PC-9 (cell line): Measurements from ENCODE around the gene SLC39A8. TPM values are rescaled to one million over a fixed set of nuclear protein-coding genes. Genes with fewer than 3 reads are reported as not detected.

Experiments used
- BruUV-seq: library from RNA; stranded (reverse); fragments of 400-500 nt; replicated peaks from 2 replicates; lab custom pipeline; 2021; lab: Mats Ljungman, UMichigan
- CTCF ChIA-PET: fragments of 300-600 bp; sonication (Branson Sonifier 250); formaldehyde crosslinking; loops from one replicate; lab custom pipeline; 2022; ENCODE audit warnings: antibody characterized with exemption; lab: Charles Lee
- POLR2A ChIA-PET: fragments of 300-600 bp; sonication (Branson Sonifier 250); formaldehyde crosslinking; loops from one replicate; lab custom pipeline; 2022; ENCODE audit warnings: antibody characterized with exemption; ENCODE audit not compliant: unreplicated experiment; lab: Charles Lee
- DNase-seq, 2 experiments: peaks; one replicate each; pipeline versions ENCODE4 v3.0.0 to v3.0.0-alpha.2; 2015 to 2022; ENCODE audit warnings: mixed read lengths in 1 of 2
- H2AFZ ChIP-seq: fragments of 200-600 bp; sonication (generic); 2 replicates; pipeline ENCODE4 v1.8.1; 2017; ENCODE audit warnings: antibody characterized with exemption
- H3F3A ChIP-seq: fragments of 200-600 bp; sonication (generic); 2 replicates; pipeline ENCODE4 v1.8.1; 2017; ENCODE audit warnings: antibody characterized with exemption, mild to moderate bottlenecking, low read depth; ENCODE audit not compliant: insufficient read depth
- H3K27ac ChIP-seq: fragments of 200-600 bp; sonication (generic); 2 replicates; pipeline ENCODE4 v1.6.1; 2016; ENCODE audit warnings: mixed run types
- H3K27me3 ChIP-seq: fragments of 200-600 bp; sonication (generic); 2 replicates; pipeline ENCODE4 v1.6.1; 2016; ENCODE audit warnings: low read depth, mixed run types; ENCODE audit not compliant: insufficient read depth
- H3K36me3 ChIP-seq: fragments of 200-600 bp; sonication (generic); 2 replicates; pipeline ENCODE4 v1.6.1; 2016; ENCODE audit warnings: low read depth, mixed run types
- H3K4me1 ChIP-seq: fragments of 200-600 bp; sonication (generic); replicated peaks from 2 replicates; pipeline ENCODE4 v1.6.1; 2016; ENCODE audit warnings: mixed run types; ENCODE audit not compliant: insufficient read depth
- H3K4me2 ChIP-seq: fragments of 200-600 bp; sonication (generic); 2 replicates; pipeline ENCODE4 v1.6.1; 2017; ENCODE audit warnings: mixed run types
- H3K4me3 ChIP-seq: fragments of 200-600 bp; sonication (generic); 2 replicates; pipeline ENCODE4 v1.6.1; 2016; ENCODE audit warnings: mixed run types
- H3K79me2 ChIP-seq: fragments of 200-600 bp; sonication (generic); 2 replicates; pipeline ENCODE4 v1.6.1; 2017; ENCODE audit warnings: low read depth, mixed run types
- H3K9me2 ChIP-seq: fragments of 200-600 bp; sonication (generic); 2 replicates; pipeline ENCODE4 v1.8.1; 2017; ENCODE audit warnings: mild to moderate bottlenecking; ENCODE audit not compliant: insufficient read depth
- H3K9me3 ChIP-seq: fragments of 200-600 bp; sonication (generic); 2 replicates; pipeline ENCODE4 v1.8.1; 2016; ENCODE audit warnings: low read depth; ENCODE audit not compliant: insufficient read depth
- H4K20me1 ChIP-seq: fragments of 200-600 bp; sonication (generic); 2 replicates; pipeline ENCODE4 v1.8.1; 2017; ENCODE audit not compliant: insufficient read depth
- CTCF ChIP-seq: fragments of 200-600 bp; sonication (generic); conservative IDR thresholded peaks from 2 replicates; pipeline ENCODE4 v1.6.1; 2017; ENCODE audit warnings: mixed run types, antibody characterized with exemption, mild to moderate bottlenecking, moderate library complexity
- EZH2 ChIP-seq: fragments of 200-600 bp; sonication (generic); IDR thresholded peaks from 2 replicates; pipeline ENCODE4 v1.8.0; 2017; ENCODE audit warnings: antibody characterized with exemption, low read depth
- intact Hi-C: fragments of 100-400 bp; cut with micrococcal nuclease; formaldehyde crosslinking; loops from one replicate; pipeline ENCODE4 v1.10.0; 2022; ENCODE audit not compliant: unreplicated experiment
- total RNA-seq: library from RNA; stranded (reverse); gene quantifications from 2 replicates; pipeline ENCODE4 v1.2.3, GENCODE V29; 2021

SLC39A8 gene
- total RNA-seq, 1 experiment from 2014 or later = 14.5 TPM

GRCh38 chr4:102338405-102338804 is 6.9 kb downstream of the SLC39A8 start:
- no peaks in the 10 kb centered on the region for H3K36me3 ChIP-seq
- no peaks in the 10 kb centered on the region for H4K20me1 ChIP-seq
- intact Hi-C loops = no loop called here
- H3K9me2 ChIP-seq = no peaks in the 10 kb centered on the region
- ChIA-PET POLR2A (no interaction called here), CTCF (no interaction called here)
- 0 out of 2 replicates have a peak, but pooled peaks cover 5% of the 10 kb centered on the region for H3K79me2 ChIP-seq
- no peak overlapping the region for H3K27ac ChIP-seq
- no TSS peak for BruUV-seq
- no peak overlapping the region for H2AFZ ChIP-seq
- no peak for TF ChIP-seq CTCF
- H3K4me3 ChIP-seq = no peak overlapping the region
- no peak for DNase-seq
- H3K4me1 ChIP-seq = peaks cover 20% of the 10 kb centered on the region
- H3K27me3 ChIP-seq = no peaks in the 10 kb centered on the region
- no peaks in the 10 kb centered on the region for H3F3A ChIP-seq
- no peaks in the 10 kb centered on the region for H3K9me3 ChIP-seq
- no peak overlapping the region for H3K4me2 ChIP-seq

GRCh38 chr4:102335616-102336015 is 9.7 kb downstream of the SLC39A8 start:
- Histone ChIP-seq H3K9me2 (no peaks in the 10 kb centered on the region), H3K79me2 (no peaks in the 10 kb centered on the region), H3K4me2 (no peak overlapping the region), H3K36me3 (no peaks in the 10 kb centered on the region), H3K4me3 (no peak overlapping the region), H2AFZ (no peak overlapping the region), H3K27ac (no peak overlapping the region), H3K27me3 (no peaks in the 10 kb centered on the region), H3F3A (no peaks in the 10 kb centered on the region), H4K20me1 (no peaks in the 10 kb centered on the region), H3K4me1 (peaks cover 9% of the 10 kb centered on the region; the same call in 1 of the 2 replicates), H3K9me3 (no peaks in the 10 kb centered on the region)
- intact Hi-C loops = no loop called here
- DNase-seq = no peak
- CTCF ChIA-PET = no interaction called here
- no TSS peak for BruUV-seq
- no peak for TF ChIP-seq CTCF
- no peak for TF ChIP-seq EZH2
- POLR2A ChIA-PET = no interaction called here

- intact Hi-C loops = no loop called here
- Histone ChIP-seq H3K4me2 (no peak overlapping the region), H3K36me3 (no peaks in the 10 kb centered on the region), H3K79me2 (no peaks in the 10 kb centered on the region), H4K20me1 (no peaks in the 10 kb centered on the region), H3K9me2 (no peaks in the 10 kb centered on the region), H3K4me1 (peaks cover 9% of the 10 kb centered on the region; the same call in 1 of the 2 replicates), H3K27me3 (no peaks in the 10 kb centered on the region), H3K4me3 (no peak overlapping the region), H3K27ac (no peak overlapping the region), H3F3A (no peaks in the 10 kb centered on the region), H2AFZ (no peak overlapping the region), H3K9me3 (no peaks in the 10 kb centered on the region)
- CTCF ChIA-PET = no interaction called here
- TF ChIP-seq CTCF (no peak), EZH2 (no peak)
- DNase-seq = no peak
- POLR2A ChIA-PET = no interaction called here
- no TSS peak for BruUV-seq
Observed at GRCh38 chr4:102334624-102335023, 10.7 kb downstream of the SLC39A8 start.
